ENCODE measurements around the gene SLC22A16.

DNA sequence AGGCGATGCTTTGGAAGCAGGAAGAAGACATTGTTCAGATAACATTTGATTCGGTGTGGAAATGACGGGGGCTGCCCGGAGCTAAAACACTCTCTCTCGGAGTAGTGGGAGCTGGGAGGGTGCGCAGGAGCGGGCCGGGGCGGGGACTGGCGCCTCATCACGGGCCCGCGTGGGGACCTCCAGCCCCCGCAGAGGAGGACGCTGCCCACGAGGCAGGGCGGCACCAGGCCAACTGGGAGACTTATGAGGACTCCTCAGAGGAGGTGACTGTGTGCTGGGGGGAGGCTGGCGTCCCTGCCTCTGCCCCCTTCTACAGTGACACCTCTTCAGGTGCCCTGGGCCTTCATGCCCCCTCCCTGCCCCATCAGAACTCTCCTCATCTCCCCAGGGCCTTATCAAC, 76.2 kb downstream of the SLC22A16 start:
- TF ChIP-seq, protein P1, sequence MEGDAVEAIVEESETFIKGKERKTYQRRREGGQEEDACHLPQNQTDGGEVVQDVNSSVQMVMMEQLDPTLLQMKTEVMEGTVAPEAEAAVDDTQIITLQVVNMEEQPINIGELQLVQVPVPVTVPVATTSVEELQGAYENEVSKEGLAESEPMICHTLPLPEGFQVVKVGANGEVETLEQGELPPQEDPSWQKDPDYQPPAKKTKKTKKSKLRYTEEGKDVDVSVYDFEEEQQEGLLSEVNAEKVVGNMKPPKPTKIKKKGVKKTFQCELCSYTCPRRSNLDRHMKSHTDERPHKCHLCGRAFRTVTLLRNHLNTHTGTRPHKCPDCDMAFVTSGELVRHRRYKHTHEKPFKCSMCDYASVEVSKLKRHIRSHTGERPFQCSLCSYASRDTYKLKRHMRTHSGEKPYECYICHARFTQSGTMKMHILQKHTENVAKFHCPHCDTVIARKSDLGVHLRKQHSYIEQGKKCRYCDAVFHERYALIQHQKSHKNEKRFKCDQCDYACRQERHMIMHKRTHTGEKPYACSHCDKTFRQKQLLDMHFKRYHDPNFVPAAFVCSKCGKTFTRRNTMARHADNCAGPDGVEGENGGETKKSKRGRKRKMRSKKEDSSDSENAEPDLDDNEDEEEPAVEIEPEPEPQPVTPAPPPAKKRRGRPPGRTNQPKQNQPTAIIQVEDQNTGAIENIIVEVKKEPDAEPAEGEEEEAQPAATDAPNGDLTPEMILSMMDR (IDR thresholded peaks at IDR 0.05): no peak
- TF ChIP-seq POLR2AphosphoS5 (IDR thresholded peaks at IDR 0.05) (no peak), POLR2A (IDR thresholded peaks at IDR 0.05) (no peak)

Measured in breast epithelium (tissue), 3 donors.